ENCODE measurements around the gene LETMD1. TPM values are rescaled to one million over a fixed set of nuclear protein-coding genes. Genes with fewer than 3 reads are reported as not detected.

LETMD1 gene
- total and polyA plus RNA-seq, 11 donors: 13.6 to 34.4 (median 22.7) TPM

DNA sequence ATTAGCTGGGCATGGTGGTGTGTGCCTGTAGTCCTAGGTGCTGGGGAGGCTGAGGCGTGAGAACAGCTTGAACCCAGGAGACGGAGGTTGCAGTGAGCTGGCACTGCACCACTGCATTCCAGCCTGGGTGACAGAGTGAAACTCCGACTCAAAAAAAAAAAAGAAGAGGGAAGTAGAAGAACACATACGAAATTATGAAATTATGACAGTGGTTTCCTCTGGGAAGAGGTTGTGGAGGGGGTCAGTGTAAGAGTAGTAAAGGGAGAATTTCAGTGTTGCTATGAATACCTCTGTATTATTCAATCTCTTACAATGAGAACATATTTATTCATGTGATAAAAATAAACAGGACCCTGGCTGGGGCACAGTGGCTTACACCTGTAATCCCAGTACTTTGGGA, 60.0 kb downstream of the LETMD1 start:
- Histone ChIP-seq H3K4me3 (no peak overlapping the region), H3K4me1 (no peaks in the 10 kb centered on the region), H3K27ac (no peak overlapping the region), H3K36me3 (peaks cover 0 to 99% (median 94%) of the 10 kb centered on the region in 9 donors), H3K9me3 (no peaks in the 10 kb centered on the region), H3K27me3 (no peaks in the 10 kb centered on the region)
- 85 to 94% (median 89%) methylated on average over 4 of the region's 4 CpGs for WGBS, 4 donors
- no peak for TF ChIP-seq POLR2A (IDR thresholded peaks at IDR 0.05)
- TF ChIP-seq, protein P1, sequence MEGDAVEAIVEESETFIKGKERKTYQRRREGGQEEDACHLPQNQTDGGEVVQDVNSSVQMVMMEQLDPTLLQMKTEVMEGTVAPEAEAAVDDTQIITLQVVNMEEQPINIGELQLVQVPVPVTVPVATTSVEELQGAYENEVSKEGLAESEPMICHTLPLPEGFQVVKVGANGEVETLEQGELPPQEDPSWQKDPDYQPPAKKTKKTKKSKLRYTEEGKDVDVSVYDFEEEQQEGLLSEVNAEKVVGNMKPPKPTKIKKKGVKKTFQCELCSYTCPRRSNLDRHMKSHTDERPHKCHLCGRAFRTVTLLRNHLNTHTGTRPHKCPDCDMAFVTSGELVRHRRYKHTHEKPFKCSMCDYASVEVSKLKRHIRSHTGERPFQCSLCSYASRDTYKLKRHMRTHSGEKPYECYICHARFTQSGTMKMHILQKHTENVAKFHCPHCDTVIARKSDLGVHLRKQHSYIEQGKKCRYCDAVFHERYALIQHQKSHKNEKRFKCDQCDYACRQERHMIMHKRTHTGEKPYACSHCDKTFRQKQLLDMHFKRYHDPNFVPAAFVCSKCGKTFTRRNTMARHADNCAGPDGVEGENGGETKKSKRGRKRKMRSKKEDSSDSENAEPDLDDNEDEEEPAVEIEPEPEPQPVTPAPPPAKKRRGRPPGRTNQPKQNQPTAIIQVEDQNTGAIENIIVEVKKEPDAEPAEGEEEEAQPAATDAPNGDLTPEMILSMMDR (IDR thresholded peaks at IDR 0.05): no peak
- no peak for ATAC-seq
- no peak for DNase-seq
- intact Hi-C loops (cut with DNase I): no loop called here

Other genes starting within 250 kb of the LETMD1 start
- gene TMPRSS12, start 205.4 kb upstream of the LETMD1 start, total RNA-seq: not detected
- gene TMPRSS12, start 205.4 kb upstream of the LETMD1 start, polyA plus RNA-seq: not detected
- not detected for gene HIGD1C, start 95.8 kb upstream of the LETMD1 start, total RNA-seq
- gene HIGD1C, start 95.8 kb upstream of the LETMD1 start, polyA plus RNA-seq: not detected
- 10 to 100 TPM; 16.3 to 45.3 (median 22.0) TPM for gene SLC11A2, start 21.9 kb upstream of the LETMD1 start, total RNA-seq
- gene SLC11A2, start 21.9 kb upstream of the LETMD1 start, polyA plus RNA-seq: 10 to 100 TPM in 1 of 2 donors, 1 to 10 TPM in 1; 9.1 to 18.6 TPM
- 10 to 100 TPM; 12.8 to 25.7 (median 18.5) TPM for gene CSRNP2, start 35.3 kb downstream of the LETMD1 start, total RNA-seq
- gene CSRNP2, start 35.3 kb downstream of the LETMD1 start, polyA plus RNA-seq: 10 to 100 TPM; 10.0 to 16.5 TPM
- 10 to 100 TPM; 10.8 to 28.8 (median 20.7) TPM for gene TFCP2, start 124.8 kb downstream of the LETMD1 start, total RNA-seq
- gene TFCP2, start 124.8 kb downstream of the LETMD1 start, polyA plus RNA-seq: 10 to 100 TPM in 1 of 2 donors, 1 to 10 TPM in 1; 8.3 to 18.5 TPM
- gene POU6F1, start 169.7 kb downstream of the LETMD1 start, total RNA-seq: 10 to 100 TPM in 1 of 9 donors, 1 to 10 TPM in 8; 4.6 to 14.0 (median 6.8) TPM
- gene POU6F1, start 169.7 kb downstream of the LETMD1 start, polyA plus RNA-seq: 1 to 10 TPM; 4.6 to 6.4 TPM
- 100 to 1,000 TPM; 147 to 313 (median 192) TPM for gene DAZAP2, start 190.5 kb downstream of the LETMD1 start, total RNA-seq
- gene DAZAP2, start 190.5 kb downstream of the LETMD1 start, polyA plus RNA-seq: 100 to 1,000 TPM in 1 of 2 donors, 10 to 100 TPM in 1; 58.8 to 419 TPM
- 1 to 10 TPM; 2.0 to 7.4 (median 3.7) TPM for gene SMAGP, start 222.1 kb downstream of the LETMD1 start, total RNA-seq
- gene SMAGP, start 222.1 kb downstream of the LETMD1 start, polyA plus RNA-seq: 1 to 10 TPM; 2.0 to 8.4 TPM

Data from heart left ventricle (tissue), 16 donors.